NCI-H2029 treated with DMSO at 0.1 percent for 48 hours (cell line): ENCODE results near the gene PTCRA.
"Not testable (repeated sequence)": the region's sequence is repeated elsewhere in the genome, so short reads cannot be mapped to it uniquely, and the experiment has no call there.

Experiments used
- DNase-seq: peaks from one replicate; lab custom pipeline; 2025; lab: John Stamatoyannopoulos, UW

Gene PTCRA

DNA sequence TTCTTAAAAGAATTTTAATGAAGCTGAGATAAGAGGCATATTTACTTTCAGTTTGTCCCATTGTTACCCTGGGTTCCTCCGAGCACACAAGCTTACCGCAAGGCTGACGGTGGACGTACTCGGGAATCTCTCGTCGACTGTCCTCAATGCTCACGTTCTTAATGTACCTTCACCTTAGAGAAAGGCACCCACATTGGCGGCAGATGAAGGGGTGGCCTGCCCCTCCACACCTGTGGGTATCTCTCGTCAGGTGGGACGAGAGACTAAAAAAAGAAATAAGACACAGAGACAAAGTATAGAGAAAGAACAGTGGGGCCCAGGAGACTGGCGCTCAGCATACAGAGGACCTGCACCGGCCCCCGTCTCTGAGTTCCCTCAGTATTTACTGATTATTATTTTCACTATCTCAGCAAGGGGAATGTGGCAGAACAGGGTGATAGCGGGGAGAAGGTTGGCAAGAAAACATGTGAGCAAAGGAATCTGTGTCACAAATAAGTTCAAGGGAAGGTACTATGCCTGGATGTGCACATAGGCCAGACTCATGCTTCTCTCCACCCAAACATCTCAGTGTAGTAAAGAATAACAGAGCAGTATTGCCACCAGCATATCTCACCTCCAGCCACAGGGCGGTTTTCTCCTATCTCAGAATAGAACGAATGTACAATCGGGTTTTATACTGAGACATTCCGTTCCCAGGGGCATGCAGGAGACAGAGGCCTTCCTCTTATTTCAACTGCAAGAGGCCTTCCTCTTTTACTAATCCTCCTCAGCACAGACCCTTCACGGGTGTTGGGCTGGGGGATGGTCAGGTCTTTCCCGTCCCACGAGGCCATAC lies 13.2 kb upstream of the PTCRA start:
- DNase-seq: not testable (repeated sequence)

- no peak for DNase-seq
Measured at GRCh38 chr6:42904467-42904866, 11.4 kb upstream of the PTCRA start.

DNA sequence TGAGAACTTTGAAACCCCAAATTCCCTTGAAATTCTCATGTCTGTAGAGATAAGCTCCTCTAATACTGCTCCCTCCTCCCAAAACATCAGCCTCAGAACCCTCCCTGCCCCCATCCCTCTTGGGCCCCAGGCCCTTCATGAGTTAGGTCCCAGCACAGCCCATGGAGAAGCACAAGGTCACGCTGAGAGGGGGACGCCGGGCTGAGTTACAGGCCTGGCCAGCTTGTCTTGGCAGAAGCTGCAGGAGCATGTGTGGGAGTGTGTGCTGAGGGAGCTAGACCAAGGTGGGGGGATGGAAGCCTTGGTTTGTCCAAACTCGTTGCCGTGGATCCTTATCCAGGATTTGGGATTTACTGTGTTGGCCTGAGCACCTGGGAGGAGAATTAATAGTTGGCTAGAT lies 8.5 kb upstream of the PTCRA start:
- no peak for DNase-seq

- no peak for DNase-seq
Measured at GRCh38 chr6:42909835-42910234, 6.0 kb upstream of the PTCRA start.

GRCh38 chr6:42911171-42912021 lies 4.5 kb upstream of the PTCRA start:
- DNase-seq: no peak

DNA sequence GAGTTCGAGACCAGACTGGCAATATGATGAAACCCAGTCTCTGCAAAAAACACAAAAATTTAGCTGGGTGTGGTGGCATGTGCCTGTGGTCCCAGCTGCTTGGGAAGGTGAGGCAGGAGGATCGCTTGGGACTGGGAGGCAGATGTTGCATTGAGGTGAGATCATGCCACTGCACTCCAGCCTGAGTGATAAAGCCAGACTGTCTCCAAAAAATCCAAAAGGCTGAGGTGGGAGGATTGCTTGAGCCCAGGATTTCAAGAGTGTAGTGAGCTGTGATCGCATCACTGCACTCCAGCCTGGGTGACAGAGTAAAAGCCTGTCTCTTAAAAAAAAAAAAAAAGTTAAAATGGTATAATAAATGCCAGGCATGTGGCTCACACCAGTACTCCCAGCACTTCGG lies 1.3 kb upstream of the PTCRA start:
- no peak for DNase-seq

- DNase-seq: no peak
Measured at GRCh38 chr6:42916288-42916687, 435 bp downstream of the PTCRA start.

GRCh38 chr6:42921801-42922200 lies 5.9 kb downstream of the PTCRA start:
- no peak for DNase-seq

- no peak for DNase-seq
Measured at GRCh38 chr6:42923666-42924065, 7.8 kb downstream of the PTCRA start.

DNA sequence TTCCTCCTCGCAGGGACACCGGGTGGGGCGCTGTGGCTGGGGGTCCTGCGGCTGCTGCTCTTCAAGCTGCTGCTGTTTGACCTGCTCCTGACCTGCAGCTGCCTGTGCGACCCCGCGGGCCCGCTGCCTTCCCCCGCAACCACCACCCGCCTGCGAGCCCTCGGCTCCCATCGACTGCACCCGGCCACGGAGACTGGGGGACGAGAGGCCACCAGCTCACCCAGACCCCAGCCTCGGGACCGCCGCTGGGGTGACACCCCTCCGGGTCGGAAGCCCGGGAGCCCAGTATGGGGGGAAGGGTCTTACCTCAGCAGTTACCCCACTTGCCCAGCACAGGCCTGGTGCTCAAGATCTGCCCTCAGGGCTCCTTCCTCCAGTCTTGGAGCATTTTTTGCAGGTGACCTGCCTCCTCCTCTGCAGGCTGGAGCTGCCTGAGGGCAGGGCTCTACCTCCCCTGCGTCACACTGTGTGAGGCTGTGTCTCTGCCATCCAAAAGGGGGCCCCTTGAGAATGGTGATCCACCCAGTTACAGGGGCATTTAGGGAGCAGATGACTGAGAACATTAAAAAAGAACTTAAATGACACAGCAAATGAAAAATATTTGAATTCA lies 9.5 kb downstream of the PTCRA start:
- no peak for DNase-seq

DNA sequence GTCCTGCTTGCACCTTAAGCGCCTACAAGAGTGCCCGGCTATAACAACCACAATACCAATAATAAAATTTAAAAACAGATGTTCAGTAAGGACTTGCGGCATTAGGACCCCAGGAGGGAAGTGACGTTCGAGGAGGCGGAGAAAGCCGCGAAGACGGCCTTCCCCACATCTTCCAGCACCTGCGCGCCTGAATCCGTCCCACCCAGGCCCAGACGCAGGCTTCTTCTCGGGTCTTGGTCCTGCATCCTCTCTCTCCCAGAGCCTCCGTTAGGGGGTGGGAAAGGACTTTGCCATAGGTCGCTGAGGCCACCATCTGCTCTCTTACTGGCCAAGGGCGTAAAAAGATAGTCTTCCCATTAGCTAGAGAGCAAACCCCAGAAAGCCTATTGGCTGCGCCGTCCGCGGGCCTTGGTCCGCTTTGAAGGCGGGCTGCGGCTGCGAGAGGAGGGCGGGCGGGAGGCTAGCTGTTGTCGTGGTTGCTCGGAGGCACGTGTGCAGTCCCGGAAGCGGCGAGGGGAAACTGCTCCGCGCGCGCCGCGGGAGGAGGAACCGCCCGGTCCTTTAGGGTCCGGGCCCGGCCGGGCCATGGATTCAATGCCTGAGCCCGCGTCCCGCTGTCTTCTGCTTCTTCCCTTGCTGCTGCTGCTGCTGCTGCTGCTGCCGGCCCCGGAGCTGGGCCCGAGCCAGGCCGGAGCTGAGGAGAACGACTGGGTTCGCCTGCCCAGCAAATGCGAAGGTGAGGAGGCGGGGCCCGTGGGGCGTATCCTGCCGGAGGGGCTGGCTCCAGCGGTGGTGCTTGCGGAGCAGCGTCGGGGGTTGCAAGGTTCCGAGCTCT lies 13.3 kb downstream of the PTCRA start, which contains the start of gene CNPY3:
Gene CNPY3 (plus strand): TSS at position 495 of the 835 bp plus-strand sequence. CDS start 91 bp downstream, at position 586.
- peak; percentile 95 for DNase-seq

DNA sequence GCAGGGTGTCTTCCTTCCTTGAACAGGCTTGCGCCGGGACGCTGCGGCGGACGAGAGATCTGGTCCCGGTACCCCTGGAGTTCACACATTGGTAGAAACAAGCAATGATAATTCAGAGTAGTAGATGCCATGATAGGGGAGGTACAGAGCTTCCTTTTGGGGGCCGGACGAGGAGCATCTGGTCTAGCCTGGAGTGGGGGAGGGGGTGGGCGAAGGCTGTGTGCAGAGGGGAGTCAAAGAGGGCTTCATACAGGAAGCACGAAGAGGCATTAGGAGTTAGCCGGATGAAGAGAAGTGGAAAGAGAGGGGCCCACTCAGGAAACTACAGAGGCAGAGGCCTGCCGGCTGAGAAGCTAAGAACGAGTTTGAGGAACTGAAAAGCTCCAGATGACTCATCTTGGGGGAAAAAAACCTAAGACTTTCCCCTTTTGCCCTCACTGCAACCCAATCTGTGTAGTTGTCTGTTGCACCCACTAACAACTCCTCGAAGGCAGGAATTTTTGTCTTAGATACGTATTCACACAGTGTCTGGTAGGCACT lies 14.0 kb downstream of the PTCRA start:
- no peak for DNase-seq

DNA sequence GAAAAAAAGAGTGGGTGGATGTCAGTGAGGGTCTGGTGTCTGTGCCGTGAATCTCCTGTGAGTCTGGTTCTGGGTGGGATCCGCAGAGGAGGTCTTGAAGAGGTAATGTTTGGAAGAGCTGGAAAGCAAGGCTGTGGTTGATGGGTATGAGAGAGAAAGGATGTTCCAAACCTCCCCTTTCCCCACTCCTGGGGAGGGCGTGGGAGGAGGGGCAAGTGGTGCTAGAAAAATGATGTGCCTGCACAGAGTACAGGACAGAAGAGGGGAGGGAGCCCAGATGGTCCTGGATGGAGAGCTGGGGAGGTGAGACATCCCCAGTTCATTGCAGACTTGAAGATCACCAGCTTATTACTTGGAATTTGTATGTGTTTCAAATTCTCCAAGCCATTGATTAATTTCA lies 16.6 kb downstream of the PTCRA start:
- no peak for DNase-seq

GRCh38 chr6:42933205-42933604 lies 17.4 kb downstream of the PTCRA start:
- DNase-seq: no peak

GRCh38 chr6:42935322-42935721 lies 19.5 kb downstream of the PTCRA start:
- no peak for DNase-seq

DNA sequence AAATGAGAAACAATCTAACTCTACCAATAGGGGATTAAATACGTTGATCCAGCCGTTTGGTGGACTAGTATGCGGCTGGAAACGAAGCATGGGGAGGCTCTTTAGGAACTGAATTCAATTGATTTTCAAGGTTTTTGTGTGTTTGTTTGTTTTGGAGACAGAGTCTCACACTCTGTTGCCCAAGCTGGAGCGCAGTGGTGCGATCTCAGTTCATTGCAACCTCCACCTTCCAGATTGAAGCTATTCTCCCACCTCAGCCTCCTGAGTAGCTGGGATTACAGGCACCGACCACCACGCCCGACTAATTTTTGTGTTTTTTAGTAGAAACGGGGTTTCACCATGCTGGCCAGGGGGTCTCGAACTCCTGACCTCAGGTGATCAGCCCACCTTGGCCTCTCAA lies 20.5 kb downstream of the PTCRA start:
- DNase-seq: no peak

GRCh38 chr6:42937548-42938427 lies 21.9 kb downstream of the PTCRA start:
- no peak for DNase-seq

DNA sequence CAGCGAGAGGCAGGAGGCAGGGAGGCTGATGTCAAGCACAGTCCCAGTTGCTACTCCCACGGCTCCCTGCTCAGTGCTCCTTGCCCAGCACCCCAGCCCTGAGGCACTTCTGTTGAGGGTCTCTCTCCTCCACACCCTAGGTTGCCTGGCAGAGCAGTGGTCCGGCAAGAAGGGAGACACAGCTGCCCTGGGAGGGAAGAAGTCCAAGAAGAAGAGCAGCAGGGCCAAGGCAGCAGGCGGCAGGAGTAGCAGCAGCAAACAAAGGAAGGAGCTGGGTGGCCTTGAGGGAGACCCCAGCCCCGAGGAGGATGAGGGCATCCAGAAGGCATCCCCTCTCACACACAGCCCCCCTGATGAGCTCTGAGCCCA lies 22.6 kb downstream of the PTCRA start:
- DNase-seq: no peak

- no peak for DNase-seq
Measured at GRCh38 chr6:42938987-42939809, 23.3 kb downstream of the PTCRA start.

DNA sequence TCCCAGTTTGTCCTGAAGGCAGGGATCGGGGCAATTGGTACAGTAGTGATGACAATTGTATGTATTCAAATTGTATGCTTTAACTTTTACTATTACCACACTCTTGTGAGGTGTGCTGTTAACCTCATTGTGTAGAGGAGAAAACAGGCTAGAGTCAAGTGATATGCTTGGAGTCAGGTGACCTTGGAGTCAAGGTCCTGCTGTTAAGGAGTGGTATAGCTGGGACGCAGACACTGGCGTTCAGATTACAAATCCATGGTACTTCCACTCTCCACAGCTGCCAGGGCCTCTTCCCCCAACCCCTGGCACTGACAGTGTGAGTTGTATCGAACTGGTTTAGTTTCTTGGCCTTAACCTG lies 23.9 kb downstream of the PTCRA start:
- DNase-seq: no peak
